Measurements from ENCODE around the gene IL9R.
"Not testable (repeated sequence)": the region's sequence is repeated elsewhere in the genome, so short reads cannot be mapped to it uniquely, and the experiment has no call there.

IL9R gene

DNA sequence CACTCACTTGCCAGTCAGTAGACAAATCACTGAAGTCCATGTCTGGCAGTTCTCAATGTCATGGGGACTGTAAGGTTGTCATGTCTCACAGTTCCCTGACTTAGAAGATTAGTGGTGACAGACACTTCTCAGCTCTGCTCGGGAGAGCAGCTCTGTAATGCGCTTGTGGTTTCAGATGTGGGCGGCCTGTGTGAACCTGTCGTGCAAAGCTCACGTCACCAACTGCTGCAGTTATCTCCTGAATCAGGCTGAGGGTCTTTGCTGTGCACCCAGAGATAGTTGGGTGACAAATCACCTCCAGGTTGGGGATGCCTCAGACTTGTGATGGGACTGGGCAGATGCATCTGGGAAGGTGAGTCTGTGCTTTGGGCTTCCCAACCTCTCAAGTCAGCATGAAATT is at the start of gene IL9R:
Gene IL9R (plus strand): TSS at position 261 of the 400 bp plus-strand sequence. CDS start 64 bp downstream, at position 325.
- no peak for DNase-seq

GRCh38 chrX:155949098-155949497 is 48.4 kb upstream of the IL9R start:
- DNase-seq = no peak

DNA sequence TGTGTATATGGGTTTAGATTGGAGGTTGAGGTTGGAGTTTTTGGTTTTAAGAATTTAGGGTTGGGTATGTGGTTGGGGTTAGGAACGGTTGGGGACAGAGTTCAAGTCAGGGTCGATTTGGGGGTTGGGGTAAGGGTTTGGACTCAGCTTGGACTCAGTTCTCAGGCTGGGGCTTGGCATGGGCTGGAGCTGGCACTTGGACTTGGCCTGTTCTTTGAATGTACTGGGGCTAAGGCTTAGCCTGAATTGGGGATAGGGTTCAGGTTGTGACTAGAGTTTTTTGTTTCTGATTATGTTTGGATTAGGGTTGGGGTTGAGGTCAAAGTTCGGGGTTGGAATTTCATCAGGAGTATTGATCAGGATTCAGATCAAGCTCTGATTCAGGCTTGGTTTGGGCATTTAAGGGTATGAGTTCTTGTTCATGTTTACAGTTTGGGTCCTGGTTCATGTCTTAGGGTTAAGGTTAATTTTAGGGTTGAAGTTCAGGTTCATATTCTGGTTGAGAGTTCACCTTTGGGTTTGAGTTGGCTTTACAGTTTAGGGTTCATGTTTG is 46.2 kb upstream of the IL9R start:
- DNase-seq = no peak

DNA sequence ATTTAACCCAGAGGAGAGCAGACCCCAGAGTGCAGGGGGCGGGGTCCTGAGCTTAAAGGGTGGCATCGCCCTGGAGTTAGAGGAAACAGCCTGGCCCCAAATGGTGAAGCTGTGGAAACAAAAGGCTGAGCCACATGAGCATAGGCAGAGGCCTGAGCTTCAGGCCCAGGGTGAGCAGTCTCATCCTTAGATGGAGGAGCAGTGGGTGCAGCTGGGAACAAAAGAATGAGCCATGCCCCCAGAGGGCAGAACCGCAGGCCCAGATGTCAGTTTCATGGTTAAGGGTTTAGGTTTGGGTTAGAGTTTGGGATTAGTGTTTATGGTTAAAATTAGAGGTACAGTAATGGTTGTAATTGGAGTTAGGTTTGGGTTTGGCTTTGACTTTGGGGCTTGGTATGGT is 44.4 kb upstream of the IL9R start:
- no peak for DNase-seq

DNA sequence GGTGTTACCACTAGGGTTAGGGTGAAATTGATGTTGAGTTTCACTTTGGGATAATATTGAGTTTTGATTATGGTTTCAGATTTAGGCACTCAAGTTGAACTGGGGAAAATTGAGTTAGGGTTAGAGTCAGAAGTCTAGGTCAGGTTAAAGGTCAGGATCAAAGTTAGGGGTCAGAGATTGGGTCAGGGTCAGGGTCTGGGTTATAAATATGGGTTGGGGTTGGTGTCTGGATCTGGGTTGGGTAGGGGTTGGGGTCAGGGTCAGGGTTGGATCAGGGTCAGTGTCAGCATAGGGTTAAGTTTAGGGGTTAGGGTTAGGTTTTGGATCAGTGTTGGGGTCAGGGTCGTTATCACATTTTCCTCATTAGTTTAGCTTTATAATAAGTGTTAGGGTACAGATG is 42.7 kb upstream of the IL9R start:
- no peak for DNase-seq

GRCh38 chrX:155956099-155956498 is 41.4 kb upstream of the IL9R start:
- DNase-seq = no peak

- no peak for DNase-seq
These were observed 40.8 kb upstream of the IL9R start for GRCh38 chrX:155956649-155957048.

DNA sequence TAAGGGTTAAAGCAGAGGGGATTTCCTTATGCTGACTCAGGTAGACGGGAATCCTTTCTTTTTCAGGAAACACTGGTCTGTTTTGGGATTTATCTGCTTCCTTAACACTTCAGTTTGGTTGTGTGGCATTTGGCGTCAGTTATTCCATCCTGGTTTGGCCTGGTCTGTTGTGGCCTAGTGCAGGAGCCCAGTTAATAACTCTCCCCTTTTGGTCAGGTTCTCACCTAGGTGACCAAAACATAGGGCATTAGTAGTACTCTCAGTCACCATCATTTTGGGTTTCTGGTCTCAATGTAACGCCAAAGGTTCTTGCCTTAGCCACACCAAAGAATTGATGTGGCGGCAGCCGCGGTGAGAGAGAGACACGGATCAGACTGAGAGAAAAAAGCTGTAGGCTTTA is 39.7 kb upstream of the IL9R start:
- no peak for DNase-seq

DNA sequence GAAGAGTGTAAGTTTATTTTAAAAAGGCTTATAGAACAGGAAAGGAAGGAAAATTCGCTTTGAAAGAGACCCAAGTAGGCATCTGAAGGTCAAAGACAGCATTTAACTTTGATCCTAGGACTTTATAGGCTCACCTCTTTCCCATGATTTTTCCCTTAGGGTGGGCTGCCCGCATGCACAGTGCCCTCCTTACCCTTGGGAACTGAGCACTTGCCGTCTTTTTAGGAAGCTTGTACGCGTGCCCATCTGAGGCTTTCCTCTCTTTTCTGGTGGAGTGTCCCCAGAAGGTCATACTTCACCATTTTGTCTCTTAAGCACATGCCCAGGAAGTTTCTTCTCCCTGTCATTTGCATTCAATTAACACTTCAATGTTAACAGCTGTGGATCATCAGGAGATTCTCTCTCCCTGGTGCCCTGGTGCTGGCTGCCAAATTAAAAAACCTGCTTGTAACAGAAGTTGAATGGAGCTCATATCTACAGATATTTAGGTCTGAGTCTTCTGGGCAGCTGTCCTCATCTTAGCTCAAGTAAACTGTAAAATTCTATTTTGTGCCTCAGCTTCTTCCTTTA is 38.4 kb upstream of the IL9R start:
- DNase-seq = no peak

- no peak for DNase-seq
These were observed 34.6 kb upstream of the IL9R start for GRCh38 chrX:155962906-155963305.

GRCh38 chrX:155966876-155967275 is 30.6 kb upstream of the IL9R start:
- DNase-seq = no peak

DNA sequence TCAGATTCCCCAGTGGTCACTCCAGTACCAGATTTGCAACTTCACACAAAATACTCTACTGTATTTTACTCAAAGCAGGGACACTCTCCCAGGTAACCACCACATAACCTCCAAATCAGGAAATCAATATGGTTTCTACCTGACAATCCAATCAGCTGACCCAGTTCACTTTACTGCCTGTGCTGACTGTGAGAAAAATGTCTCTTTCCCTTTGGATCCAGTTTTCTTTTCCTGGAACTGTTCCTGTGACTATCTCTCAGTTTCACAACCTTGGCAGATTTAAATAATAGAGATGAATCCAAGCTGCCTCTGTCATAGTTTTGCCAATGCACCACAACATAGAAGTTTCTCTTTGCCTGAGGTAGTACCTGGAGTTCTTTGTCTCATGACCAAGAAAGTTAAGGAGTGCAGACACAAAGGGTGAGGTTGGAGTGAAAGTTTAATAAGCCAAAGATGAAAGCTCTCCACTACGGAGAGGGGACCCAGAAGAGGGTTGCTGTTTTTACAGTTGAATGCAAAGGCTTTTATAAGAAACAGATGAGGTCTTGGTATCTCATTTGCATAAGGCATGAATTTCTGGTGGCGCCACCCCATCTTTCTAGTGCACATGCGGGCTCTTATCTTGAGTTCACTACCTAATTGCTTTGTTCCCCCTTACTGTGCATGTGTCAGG is 29.7 kb upstream of the IL9R start:
- no peak for DNase-seq

- DNase-seq = no peak
These were observed 29.2 kb upstream of the IL9R start for GRCh38 chrX:155968326-155968661.

DNA sequence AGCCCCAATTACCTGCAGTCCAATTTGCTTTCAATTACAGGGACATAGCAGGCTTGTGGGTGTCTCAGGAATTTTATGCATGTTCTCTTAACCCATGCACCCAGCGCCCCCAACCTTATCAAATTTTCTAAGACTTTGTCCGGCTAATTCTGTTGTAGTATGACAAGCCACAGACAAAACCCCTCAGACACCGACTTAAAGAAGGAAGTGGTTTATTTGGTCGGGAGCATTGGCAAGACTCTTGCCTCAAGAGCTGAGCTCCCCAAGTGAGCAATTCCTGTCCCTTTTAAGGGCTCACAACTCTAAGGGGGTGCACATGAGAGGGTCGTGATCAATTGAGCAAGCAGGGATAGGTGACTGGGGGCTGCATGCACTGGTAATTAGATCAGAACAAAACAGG is 28.7 kb upstream of the IL9R start:
- no peak for DNase-seq

DNA sequence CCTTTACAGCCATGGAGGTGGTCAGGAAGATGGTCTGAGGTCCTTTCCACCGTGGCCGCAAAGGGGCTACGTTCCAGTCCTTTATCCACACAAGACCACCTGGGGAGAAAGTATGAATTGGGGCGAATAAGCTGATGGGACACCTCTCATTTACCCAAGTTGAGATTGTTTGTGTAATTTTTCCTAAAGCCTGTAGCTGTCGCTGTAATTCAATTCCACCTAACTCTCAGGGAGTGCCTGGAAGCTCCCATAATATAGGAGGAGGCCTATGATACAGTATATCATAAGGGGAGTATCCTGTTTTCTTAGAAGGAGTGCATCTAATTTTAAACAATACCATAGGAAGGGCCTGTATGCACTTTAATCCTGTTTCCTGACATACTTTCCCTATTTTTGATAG is 25.8 kb upstream of the IL9R start:
- DNase-seq = not testable (repeated sequence)

DNA sequence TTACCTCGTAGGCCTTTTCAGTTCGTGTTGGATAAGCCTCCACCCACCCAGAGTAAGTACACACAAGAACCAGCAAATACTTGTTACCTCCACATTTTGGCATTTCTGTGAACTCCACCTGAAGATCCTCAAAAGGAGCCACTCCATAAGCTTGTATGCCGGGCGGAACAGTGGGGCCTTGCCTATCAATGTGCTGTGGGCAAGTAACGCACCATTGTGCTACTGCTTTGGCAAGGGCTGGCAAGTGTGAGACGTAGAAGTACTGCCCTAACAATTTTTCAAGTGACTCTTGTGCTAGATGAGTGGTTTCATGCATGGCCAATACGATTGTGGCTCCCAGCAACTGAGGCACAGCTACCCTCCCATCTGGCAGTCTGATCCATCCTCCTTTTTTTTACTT is 25.3 kb upstream of the IL9R start:
- not testable (repeated sequence) for DNase-seq

- DNase-seq = no peak
These were observed 14.2 kb upstream of the IL9R start for GRCh38 chrX:155983326-155983725.

- no peak for DNase-seq
These were observed 12.3 kb upstream of the IL9R start for GRCh38 chrX:155985208-155985607.

DNA sequence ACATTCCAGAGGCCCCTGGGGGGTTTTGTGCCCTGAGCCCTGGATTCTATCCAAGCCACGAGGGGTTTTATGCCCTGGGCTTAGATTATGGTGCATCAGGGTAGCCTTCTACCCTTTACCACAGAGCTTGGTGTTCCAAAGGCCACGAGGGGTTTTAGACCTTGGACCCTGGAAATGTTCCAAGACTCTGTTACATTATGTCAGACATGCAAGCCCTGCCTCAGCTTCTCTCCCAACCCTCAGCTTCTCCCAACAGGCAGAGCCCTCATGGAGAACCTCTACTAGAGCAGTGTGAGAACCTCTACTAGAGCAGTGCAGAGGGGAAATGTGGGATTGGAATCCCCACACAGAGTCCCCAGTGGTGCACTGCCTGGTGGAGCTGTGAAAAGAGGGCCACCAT is 10.5 kb upstream of the IL9R start:
- not testable (repeated sequence) for DNase-seq

- no peak for DNase-seq
These were observed 8.6 kb upstream of the IL9R start for GRCh38 chrX:155988859-155989258.

DNA sequence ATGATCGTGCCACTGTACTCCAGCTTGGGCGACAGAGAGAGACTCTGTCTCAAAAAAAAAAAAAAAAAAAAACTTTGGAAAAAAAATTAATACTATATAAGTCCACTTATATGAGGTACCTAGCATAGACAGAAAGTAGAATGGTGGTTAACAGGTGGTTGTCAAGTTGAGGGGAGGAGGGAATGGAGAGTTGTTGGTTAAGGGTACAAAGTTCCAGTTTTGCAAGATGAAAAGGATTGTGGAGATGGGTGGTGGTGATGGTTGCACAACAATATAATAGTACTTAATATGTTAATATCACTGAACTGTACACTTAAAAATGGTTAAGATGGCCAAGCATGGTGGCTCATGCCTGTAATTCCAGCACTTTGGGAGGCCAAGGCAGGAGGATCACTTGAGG is 4.1 kb upstream of the IL9R start:
- no peak for DNase-seq

- DNase-seq = no peak
These were observed 2.1 kb upstream of the IL9R start for GRCh38 chrX:155995321-155995875.

- DNase-seq = no peak
These were observed 620 bp downstream of the IL9R start for GRCh38 chrX:155998116-155998515.

GRCh38 chrX:155998761-155999510 is 1.4 kb downstream of the IL9R start:
- DNase-seq = no peak
